Right lobe of liver (tissue), 6 donors: ENCODE results near the gene ASAP2. TPM values are rescaled to one million over a fixed set of nuclear protein-coding genes. Genes with fewer than 3 reads are reported as not detected.

Experiments used
- ATAC-seq, 4 donors: fragments of 200-7000 bp; cut with Tn5 transposase; one replicate each; pipeline ENCODE4 v1.9.1; 2020; ENCODE audit warnings: mild to moderate bottlenecking in 4 of 4, moderate library complexity in 4 of 4
- DNase-seq, 3 donors: peaks; one replicate each; pipeline ENCODE4 v3.0.0-alpha.2; 2020
- H3K27ac ChIP-seq, 3 donors: fragments of 200-600 bp; one replicate each; pipeline ENCODE4 v1.8.0; 2022
- H3K27me3 ChIP-seq, 2 donors: fragments of 200-600 bp; one replicate each; pipeline ENCODE4 v1.8.0; 2022
- H3K36me3 ChIP-seq, 4 donors: fragments of 200-600 bp; sonication (generic) in 1 of 4; one replicate each; pipeline versions ENCODE4 v1.5.1 to v1.8.0; 2017 to 2022; ENCODE audit warnings: control low read depth in 1 of 4
- H3K4me1 ChIP-seq, 4 donors: fragments of 200-600 bp; sonication (generic) in 1 of 4; one replicate each; pipeline versions ENCODE4 v1.5.1 to v1.8.0; 2017 to 2022; ENCODE audit warnings: control low read depth in 1 of 4
- H3K4me3 ChIP-seq, 3 donors: fragments of 200-600 bp; one replicate each; pipeline ENCODE4 v1.8.0; 2022
- H3K9me3 ChIP-seq, 4 donors: fragments of 200-600 bp; sonication (generic) in 1 of 4; one replicate each; pipeline versions ENCODE4 v1.5.1 to v1.8.0; 2017 to 2022; ENCODE audit warnings: control low read depth in 1 of 4
- POLR2A ChIP-seq: fragments of 450-650 bp; IDR thresholded peaks from one replicate; pipeline ENCODE4 v1.6.1; 2017; ENCODE audit warnings: antibody characterized with exemption, mild to moderate bottlenecking
- whole genome bisulfite sequencing: methylation state at CpG from one replicate; pipeline ENCODE4 v1.1.6; 2018; ENCODE audit warnings: low coverage, low lambda C conversion rate; ENCODE audit not compliant: insufficient coverage; ENCODE audit errors: missing lambda C conversion rate; 5-methylcytosine and 5-hydroxymethylcytosine counted together
- intact Hi-C, 2 donors: fragments of 100-400 bp; cut with DNase I; formaldehyde crosslinking; loops; one replicate each; pipeline versions ENCODE4 v1.11.2 to v1.14.1; 2022
- total RNA-seq, 6 experiments: library from RNA; depleted of rRNA in 2 of 6; stranded (reverse); fragments of >200 nt in 2 of 6; fragmentation: NEBNext Ultra II Directional in 3 of 6; extraction: Animal tissue kit (Norgen Biotek cat#: 25700) in 3 of 6; gene quantifications; one replicate each; pipeline versions ENCODE4 v1.1.0 to v1.2.4, GENCODE V29; 2016 to 2023
- TF ChIP-seq, protein P1 (sequence below), 4 donors: fragments of 200-600 bp in 3 of 4; fragments of 450-650 bp in 1 of 4; IDR thresholded peaks; one replicate each; pipeline versions ENCODE4 v1.5.1 to v1.8.0; 2016 to 2022; ENCODE audit warnings: antibody characterized with exemption in 4 of 4, mild to moderate bottlenecking in 2 of 4
- donor health status: DM: no; HTN: yes; CAD: no.
- donor health status: DM: no; HTN: no; CAD: no.
- donor health status: DM: no; HTN: no; CAD: no.
- donor health status: DM: no; HTN: yes; CAD: no.
- donor health status: DM: no; HTN: yes; CAD: no.

ASAP2 gene
- total RNA-seq, 6 experiments from 2014 or later = 2.4 to 5.2 (median 3.9) TPM

- 23% methylated on average over 13 of the region's 14 CpGs for WGBS
- Histone ChIP-seq H3K36me3 (no peaks in the 10 kb centered on the region), H3K4me1 (peaks cover 0 to 35% (median 11%) of the 10 kb centered on the region in 4 donors), H3K27ac (peak overlapping the region; percentile 80 to 91 (median 90)), H3K4me3 (peak overlapping the region in 1 of 3 donors; percentile 2), H3K27me3 (no peaks in the 10 kb centered on the region), H3K9me3 (no peaks in the 10 kb centered on the region)
- ATAC-seq (peak; percentile 64 to 85 (median 79)), DNase-seq (peak; percentile 59 to 87 (median 84))
- peak; percentile 29 for TF ChIP-seq POLR2A
- TF ChIP-seq, protein P1, sequence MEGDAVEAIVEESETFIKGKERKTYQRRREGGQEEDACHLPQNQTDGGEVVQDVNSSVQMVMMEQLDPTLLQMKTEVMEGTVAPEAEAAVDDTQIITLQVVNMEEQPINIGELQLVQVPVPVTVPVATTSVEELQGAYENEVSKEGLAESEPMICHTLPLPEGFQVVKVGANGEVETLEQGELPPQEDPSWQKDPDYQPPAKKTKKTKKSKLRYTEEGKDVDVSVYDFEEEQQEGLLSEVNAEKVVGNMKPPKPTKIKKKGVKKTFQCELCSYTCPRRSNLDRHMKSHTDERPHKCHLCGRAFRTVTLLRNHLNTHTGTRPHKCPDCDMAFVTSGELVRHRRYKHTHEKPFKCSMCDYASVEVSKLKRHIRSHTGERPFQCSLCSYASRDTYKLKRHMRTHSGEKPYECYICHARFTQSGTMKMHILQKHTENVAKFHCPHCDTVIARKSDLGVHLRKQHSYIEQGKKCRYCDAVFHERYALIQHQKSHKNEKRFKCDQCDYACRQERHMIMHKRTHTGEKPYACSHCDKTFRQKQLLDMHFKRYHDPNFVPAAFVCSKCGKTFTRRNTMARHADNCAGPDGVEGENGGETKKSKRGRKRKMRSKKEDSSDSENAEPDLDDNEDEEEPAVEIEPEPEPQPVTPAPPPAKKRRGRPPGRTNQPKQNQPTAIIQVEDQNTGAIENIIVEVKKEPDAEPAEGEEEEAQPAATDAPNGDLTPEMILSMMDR (IDR thresholded peaks at IDR 0.05) = no peak
- intact Hi-C loops = loop anchor here (10.0 kb wide), 2 partner anchors 132 to 192 kb away; partner anchors contain the start of gene ASAP2 (in 1 of the 2)
These were observed 130.1 kb downstream of the ASAP2 start for GRCh38 chr2:9336576-9337314.

GRCh38 chr2:9337901-9338300 is 131.3 kb downstream of the ASAP2 start:
- Histone ChIP-seq H3K27ac (peak overlapping the region in 1 of 3 donors; percentile 90), H3K36me3 (no peaks in the 10 kb centered on the region), H3K4me3 (no peak overlapping the region), H3K9me3 (no peaks in the 10 kb centered on the region), H3K27me3 (no peaks in the 10 kb centered on the region), H3K4me1 (peaks cover 0 to 35% (median 11%) of the 10 kb centered on the region in 4 donors)
- DNase-seq (no peak), ATAC-seq (no peak)
- WGBS = 36% methylated on average over 8 of the region's 8 CpGs
- intact Hi-C loops = loop anchor here (10.0 kb wide), 2 partner anchors 133 to 193 kb away; partner anchors contain the start of gene ASAP2 (in 1 of the 2)
- TF ChIP-seq POLR2A = no peak
- TF ChIP-seq, protein P1 (IDR thresholded peaks at IDR 0.05) = no peak

GRCh38 chr2:9341337-9341887 is 134.8 kb downstream of the ASAP2 start:
- no peak for ATAC-seq
- DNase-seq = no peak
- intact Hi-C loops = no loop called here
- Histone ChIP-seq H3K9me3 (no peaks in the 10 kb centered on the region), H3K4me1 (peaks cover 0 to 19% (median 5%) of the 10 kb centered on the region in 4 donors), H3K36me3 (no peaks in the 10 kb centered on the region), H3K27ac (no peak overlapping the region), H3K27me3 (no peaks in the 10 kb centered on the region), H3K4me3 (no peak overlapping the region)
- WGBS = 90% methylated on average over 9 of the region's 12 CpGs
- no peak for TF ChIP-seq POLR2A
- TF ChIP-seq, protein P1 (IDR thresholded peaks at IDR 0.05) = no peak

GRCh38 chr2:9342659-9343058 is 136.0 kb downstream of the ASAP2 start:
- no peaks in the 10 kb centered on the region for H3K9me3 ChIP-seq
- H3K4me1 ChIP-seq = peaks cover 0 to 11% (median 4%) of the 10 kb centered on the region in 4 donors
- TF ChIP-seq POLR2A = no peak
- TF ChIP-seq, protein P1 (IDR thresholded peaks at IDR 0.05) = no peak
- no peak overlapping the region for H3K4me3 ChIP-seq
- intact Hi-C loops = no loop called here
- H3K27me3 ChIP-seq = no peaks in the 10 kb centered on the region
- DNase-seq (no peak), ATAC-seq (no peak)
- H3K36me3 ChIP-seq = no peaks in the 10 kb centered on the region
- WGBS = 90% methylated on average over 8 of the region's 8 CpGs
- no peak overlapping the region for H3K27ac ChIP-seq
